CD4-positive, alpha-beta T cell treated with Interleukin-10 for 1 hour (primary cell): ENCODE measurements around the gene TTC39C.
"Not testable (repeated sequence)": the region's sequence is repeated elsewhere in the genome, so short reads cannot be mapped to it uniquely, and the experiment has no call there.

Experiments
- DNase-seq: peaks from one replicate; pipeline ENCODE4 v3.0.0-alpha.2; 2020

TTC39C gene

DNA sequence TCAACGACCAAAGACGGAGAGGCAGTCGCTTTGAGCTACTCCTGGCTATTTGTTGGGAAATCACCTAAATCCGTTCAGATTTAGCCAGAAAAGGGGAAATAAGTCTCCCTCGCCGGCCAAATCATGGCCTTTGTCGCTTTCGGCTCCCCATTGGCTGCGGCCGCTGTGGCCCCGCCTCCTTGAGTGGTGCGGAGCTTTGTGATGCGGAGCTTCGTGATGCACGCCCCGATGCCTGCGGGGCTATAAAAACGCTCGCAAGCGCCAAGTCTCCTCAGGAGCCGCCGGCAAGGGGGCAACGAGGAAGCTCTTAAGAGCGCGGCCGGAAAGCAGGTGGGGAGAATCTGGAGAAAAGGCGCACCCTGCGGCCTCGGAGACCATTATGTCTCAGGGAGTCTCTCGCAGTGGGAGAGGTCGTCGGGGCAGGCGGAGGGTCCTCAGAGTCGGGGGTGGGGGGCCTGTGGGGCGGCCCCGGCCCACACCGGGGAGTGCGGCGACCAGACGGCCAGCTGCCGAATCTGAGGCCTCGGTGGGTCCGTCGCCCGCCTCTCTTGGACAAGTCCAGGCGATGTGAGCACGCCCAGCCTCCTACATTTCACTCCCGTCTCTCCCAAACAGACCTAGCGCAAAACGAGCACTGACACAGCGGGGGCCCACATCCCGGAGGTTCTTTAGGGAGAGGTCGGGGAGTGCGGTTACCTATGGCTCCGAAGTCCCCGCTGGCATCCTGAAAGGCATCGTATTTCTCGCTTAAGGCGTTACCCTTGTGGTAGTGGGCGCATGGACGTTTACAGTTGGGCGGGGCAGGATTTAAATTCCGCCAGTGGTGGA, 124.4 kb downstream of the TTC39C start, which contains the start of gene CABYR:
Gene CABYR (plus strand): TSS at position 274 of the 828 bp plus-strand sequence. CDS start 4,053 bp downstream, outside the sequence.
- peak; percentile 85 for DNase-seq

DNA sequence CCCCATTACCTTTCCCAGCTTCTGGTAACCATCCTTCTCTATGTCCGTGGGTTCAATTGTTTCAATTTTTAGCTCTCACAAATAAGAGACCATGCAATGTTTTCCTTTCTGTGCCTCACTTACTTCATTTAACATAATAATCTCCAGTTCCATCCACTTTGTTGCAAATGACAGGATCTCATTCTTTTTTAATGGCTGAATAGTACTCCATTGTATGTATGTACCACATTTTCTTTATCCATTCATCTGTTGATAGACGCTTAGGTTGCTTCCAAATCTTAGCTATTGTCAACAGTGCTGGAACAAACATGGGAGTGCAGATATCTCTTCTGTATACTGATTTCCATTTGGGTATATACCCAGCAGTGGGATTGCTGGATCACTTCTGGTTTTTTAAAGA, 126.1 kb downstream of the TTC39C start:
- no peak for DNase-seq

DNA sequence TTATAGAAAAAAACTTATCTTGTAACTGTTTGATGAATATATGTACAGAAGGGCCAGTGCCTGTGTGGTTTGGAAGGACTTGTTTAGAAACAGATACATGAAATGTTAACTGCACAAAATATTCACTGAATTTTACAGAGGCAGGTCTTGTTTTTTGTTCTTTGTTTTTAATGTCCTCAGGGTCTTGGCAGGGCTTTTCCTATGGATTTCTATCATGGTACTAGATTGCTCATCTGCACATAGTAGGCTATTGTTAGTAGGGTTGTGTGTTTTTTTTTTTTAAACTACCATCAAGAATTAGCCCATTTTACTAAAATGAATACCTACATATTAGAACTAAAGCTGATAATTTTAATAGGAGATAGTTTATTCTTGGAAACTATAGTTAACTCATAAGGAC, 127.8 kb downstream of the TTC39C start:
- DNase-seq, result no peak

DNA sequence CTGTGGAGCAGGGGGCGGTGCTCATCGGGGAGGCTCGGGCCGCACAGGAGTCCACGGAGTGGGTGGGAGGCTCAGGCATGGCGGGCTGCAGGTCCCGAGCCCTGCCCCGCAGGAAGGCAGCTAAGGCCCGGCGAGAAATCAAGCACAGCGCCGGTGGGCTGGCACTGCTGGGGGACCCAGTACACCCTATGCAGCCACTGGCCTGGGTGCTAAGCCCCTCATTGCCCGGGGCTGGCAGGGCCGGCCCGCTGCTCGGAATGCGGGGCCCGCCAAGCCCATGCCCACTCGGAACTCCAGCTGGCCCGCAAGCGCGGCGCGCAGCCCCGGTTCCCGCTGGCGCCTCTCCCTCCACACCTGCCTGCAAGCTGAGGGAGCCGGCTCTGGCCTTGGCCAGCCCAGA, 135.0 kb downstream of the TTC39C start:
- DNase-seq, result not testable (repeated sequence)

DNA sequence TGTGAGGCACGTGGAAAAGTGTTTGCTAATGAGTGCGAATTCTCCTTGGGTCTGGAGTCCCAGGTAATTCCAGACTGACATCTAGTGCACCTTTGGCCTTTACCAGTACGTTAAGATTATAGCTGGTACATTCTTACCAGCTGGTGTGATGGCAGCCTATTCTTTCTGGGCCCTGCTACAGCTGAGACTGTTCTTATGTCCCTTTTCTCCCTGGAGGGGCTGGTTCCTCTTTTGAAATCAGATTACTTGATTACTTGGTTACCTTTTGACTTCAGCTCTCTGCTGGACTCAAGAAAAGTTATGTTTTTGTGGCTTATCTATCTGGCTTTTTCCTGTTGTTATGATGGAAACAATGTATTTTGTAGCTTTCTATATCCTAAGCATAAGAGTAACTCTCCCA, 138.8 kb downstream of the TTC39C start:
- no peak for DNase-seq

DNA sequence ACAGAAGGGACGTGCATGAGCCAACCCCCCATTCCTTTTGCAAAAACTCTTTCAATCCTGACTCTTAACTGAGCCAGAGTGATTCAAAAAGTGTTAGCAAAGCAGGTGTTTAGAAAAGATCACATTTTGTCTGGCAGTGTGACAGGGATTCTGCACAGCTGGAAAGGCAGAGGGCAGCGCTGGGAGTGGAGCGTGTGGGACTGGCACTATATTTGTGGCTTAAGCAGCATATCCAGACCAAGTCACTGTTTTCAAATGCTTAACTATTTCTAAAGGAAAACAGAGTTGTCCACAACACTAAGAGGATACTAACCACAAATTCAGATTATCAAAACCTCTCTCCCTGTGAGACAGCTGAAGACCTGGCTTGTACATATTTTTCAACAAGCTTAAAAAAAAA, 143.3 kb downstream of the TTC39C start:
- DNase-seq, result no peak

- DNase-seq, result no peak
Measured at GRCh38 chr18:24160086-24160485, 145.5 kb downstream of the TTC39C start.

DNA sequence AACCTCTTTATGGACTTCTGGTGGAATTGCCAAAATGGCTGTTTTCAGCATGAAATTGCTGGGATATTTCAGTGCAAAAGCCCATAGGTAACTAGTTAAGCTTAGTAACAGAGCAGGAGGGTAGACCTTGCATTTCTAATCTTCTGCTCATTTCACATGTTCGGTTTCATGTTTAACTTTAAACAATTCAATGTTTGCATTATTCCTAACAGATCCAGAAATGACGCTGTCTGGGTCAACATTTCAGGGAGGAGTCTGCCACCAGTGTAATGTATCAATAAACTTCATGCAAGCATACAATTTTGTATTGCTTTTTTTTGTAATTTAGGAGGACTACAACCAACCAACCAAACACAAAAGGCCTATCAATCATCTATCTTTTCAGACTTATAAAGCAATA, 146.8 kb downstream of the TTC39C start:
- no peak for DNase-seq

GRCh38 chr18:24168496-24168895, 153.9 kb downstream of the TTC39C start:
- no peak for DNase-seq

GRCh38 chr18:24170360-24170759, 155.8 kb downstream of the TTC39C start:
- DNase-seq, result peak; percentile 3

DNA sequence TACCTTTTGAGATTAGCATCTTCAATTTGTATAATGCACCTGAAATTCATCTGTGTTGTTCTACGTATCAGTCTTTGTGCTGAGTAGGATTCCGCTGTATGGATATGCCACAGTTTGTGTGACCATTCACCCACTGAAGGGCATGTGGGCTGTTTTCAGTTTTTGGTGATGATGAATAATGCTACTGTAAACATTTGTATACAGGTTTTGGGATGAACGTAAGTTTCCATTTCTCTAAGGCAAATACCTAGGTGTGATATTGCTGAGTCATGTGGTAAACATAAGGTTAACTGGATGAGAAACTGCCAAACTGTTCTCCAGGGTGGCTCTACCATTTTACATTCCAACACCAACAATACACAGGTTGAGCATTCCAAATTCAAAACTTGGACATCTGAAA, 159.4 kb downstream of the TTC39C start:
- DNase-seq, result no peak

DNA sequence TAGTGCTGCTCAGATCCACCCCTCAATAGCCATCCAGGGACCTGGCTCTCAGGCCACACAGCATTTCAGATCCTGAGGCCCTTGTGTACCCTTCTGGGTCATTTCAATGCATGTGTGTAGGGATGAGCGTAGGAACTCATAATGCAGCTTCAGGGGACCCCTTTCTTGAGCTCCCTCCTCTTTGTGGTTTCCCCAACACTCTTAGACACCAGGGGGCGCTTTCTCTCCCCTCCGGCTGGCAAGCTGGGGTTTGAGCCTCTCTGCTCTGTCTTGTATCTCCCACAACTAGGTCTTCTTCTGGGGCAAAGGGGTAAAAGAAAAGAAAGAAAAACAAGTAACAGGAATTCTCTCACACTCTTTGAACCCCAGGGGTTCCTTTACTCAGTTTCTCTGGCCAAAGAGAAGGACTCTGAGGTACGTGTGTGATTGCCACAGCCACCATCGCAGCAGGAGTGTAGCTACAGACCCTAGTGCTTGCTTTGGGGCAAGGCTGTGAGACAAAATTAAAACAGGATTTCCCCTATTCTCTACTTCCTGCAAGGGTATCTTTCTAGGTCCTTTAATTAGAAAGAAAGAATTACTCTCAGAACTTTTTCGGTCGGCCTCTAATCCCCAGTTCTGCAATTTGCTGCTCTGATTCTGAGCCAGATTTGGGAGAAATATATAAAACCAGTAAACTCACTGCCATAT, 162.3 kb downstream of the TTC39C start:
- peak; percentile 27 for DNase-seq

GRCh38 chr18:24177499-24178133, 163.1 kb downstream of the TTC39C start:
- DNase-seq, result no peak

DNA sequence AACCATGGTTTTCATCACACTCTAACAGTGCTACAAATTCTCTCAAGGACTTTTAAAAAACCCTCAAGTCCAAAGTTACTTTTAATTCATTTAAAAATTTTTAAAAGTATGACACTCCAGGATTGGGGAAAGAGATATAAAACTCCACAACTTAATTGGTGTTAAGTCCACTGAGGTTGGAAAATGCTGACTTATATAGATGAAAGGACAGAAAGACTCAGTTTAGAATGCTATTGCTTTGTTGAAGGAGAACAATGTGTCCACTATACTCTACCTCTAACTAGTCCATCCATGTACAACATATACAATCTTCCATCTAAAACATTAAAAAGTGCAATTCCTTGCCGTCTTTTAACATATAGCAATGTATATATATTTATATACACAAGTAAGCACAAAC, 165.5 kb downstream of the TTC39C start:
- DNase-seq, result no peak

DNA sequence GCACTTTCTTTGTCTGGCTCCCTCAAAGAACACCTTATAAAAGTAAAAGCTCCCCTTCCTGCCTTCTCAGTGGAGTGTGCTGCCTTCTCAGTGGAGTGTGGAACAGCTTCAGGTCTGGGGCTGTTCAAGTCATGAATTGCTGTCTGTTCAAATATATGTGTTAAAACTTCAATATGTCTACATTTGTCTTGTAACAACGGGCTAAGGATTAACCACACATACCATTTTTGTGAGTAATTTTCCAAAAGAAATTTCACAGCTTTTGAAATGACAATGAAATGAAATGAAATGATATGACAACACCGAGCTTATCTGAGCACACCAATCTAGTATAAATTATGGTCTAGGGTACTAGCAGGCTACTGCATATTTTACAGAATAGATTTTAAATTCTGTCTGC, 167.3 kb downstream of the TTC39C start:
- DNase-seq, result no peak
